ENCODE data around the gene HHIP. TPM values are rescaled to one million over a fixed set of nuclear protein-coding genes. Genes with fewer than 3 reads are reported as not detected.

The HHIP gene
- total and polyA plus RNA-seq, 2 of the 13 experiments (the other 11 are each of a cell fraction or from before 2014, with no cell fraction given) = not detected

GRCh38 chr4:144647590-144647989, 1.6 kb downstream of the HHIP start:
- H3K79me2 ChIP-seq (ENCODE audit: insufficient read depth, low read length) = no peaks in the 10 kb centered on the region
- H3K4me1 ChIP-seq (ENCODE audit: insufficient read depth, low read length) = no peaks in the 10 kb centered on the region
- ATAC-seq (no peak), FAIRE-seq (no peak), DNase-seq (ENCODE audit: low spot score) (no peak)
- in situ Hi-C loops (cut with HindIII; ENCODE audit: extremely low pct_ligation_motif_present, low pct_unique_long_range_greater_than_20kb) = no loop called here
- intact Hi-C loops (cut with micrococcal nuclease; ENCODE audit: unreplicated experiment) = no loop called here
- no peaks in the 10 kb centered on the region for H4K20me1 ChIP-seq (ENCODE audit: insufficient read depth, low read length)
- no peak overlapping the region for H3K9ac ChIP-seq (ENCODE audit: insufficient read depth, low read depth, low read length)
- WGBS (ENCODE audit: low lambda C conversion rate) = 43% methylated on average over 4 of the region's 4 CpGs
- H2AFZ ChIP-seq (ENCODE audit: low read length) = no peak overlapping the region
- H3K4me2 ChIP-seq (ENCODE audit: low read depth, low read length) = no peak overlapping the region
- CTCF ChIA-PET (ENCODE audit: low intra/inter-chr PET ratio, low total read pairs) = no interaction called here
- BruUV-seq (replicated peaks) = no TSS peak
- no peaks in the 10 kb centered on the region for H3K36me3 ChIP-seq (replicated peaks in 1 of 2; ENCODE audit: control insufficient read depth in 1 of 2, insufficient read depth in 2 of 2, low read length in 2 of 2)
- H3K27me3 ChIP-seq (ENCODE audit: control insufficient read depth in 1 of 2, insufficient read depth in 2 of 2, low read length in 2 of 2) = peaks cover 1 to 31% of the 10 kb centered on the region in 2 experiments
- TF ChIP-seq TRAFD1 (CRISPR knock-in tag; IDR thresholded peaks at IDR 0.05; ENCODE audit: borderline replicate concordance) (no peak), ZNF891 (CRISPR knock-in tag; IDR thresholded peaks at IDR 0.05) (no peak), ZNF367 (CRISPR knock-in tag; IDR thresholded peaks at IDR 0.05; ENCODE audit: borderline replicate concordance) (no peak), ZC3H13 (CRISPR knock-in tag; IDR thresholded peaks at IDR 0.05) (no peak), ZBTB37 (CRISPR knock-in tag; IDR thresholded peaks at IDR 0.05) (no peak), ZNF280D (CRISPR knock-in tag; IDR thresholded peaks at IDR 0.05) (no peak), ZNF160 (CRISPR knock-in tag; IDR thresholded peaks at IDR 0.05) (no peak), HBP1 (CRISPR knock-in tag; IDR thresholded peaks at IDR 0.05; ENCODE audit: low read depth) (no peak), PCBP1 (IDR thresholded peaks at IDR 0.05; ENCODE audit: borderline replicate concordance, low read depth, low read length) (no peak), PAWR (CRISPR knock-in tag; IDR thresholded peaks at IDR 0.05; ENCODE audit: borderline replicate concordance) (no peak), KDM6A (CRISPR knock-in tag; IDR thresholded peaks at IDR 0.05; ENCODE audit: low read depth) (no peak), TBP (CRISPR knock-in tag; IDR thresholded peaks at IDR 0.05) (no peak), IRX3 (CRISPR knock-in tag; IDR thresholded peaks at IDR 0.05; ENCODE audit: borderline replicate concordance, low read depth) (no peak), FOXP1 (IDR thresholded peaks at IDR 0.05) (no peak), FOXP1 (CRISPR knock-in tag; IDR thresholded peaks at IDR 0.05) (no peak), SMARCE1 (IDR thresholded peaks at IDR 0.05; ENCODE audit: borderline replicate concordance) (no peak), ZFP37 (CRISPR knock-in tag; IDR thresholded peaks at IDR 0.05; ENCODE audit: borderline replicate concordance) (no peak), ZNF674 (CRISPR knock-in tag; IDR thresholded peaks at IDR 0.05; ENCODE audit: low read depth) (no peak), ZNF501 (CRISPR knock-in tag; IDR thresholded peaks at IDR 0.05) (no peak), TCF7L2 (IDR thresholded peaks at IDR 0.05; ENCODE audit: low read depth, low read length) (no peak)
- H3K9me3 ChIP-seq (ENCODE audit: low read length) = no peaks in the 10 kb centered on the region
- POLR2A ChIA-PET = no interaction called here
- H3K27ac ChIP-seq (ENCODE audit: extremely low read length, insufficient read depth, low read length) = no peak overlapping the region
- H3K4me3 ChIP-seq (replicated peaks in 1 of 3; ENCODE audit: insufficient read depth in 1 of 3, low read depth in 2 of 3, low read length in 3 of 3) = no peak overlapping the region

Data from HepG2 (cell line).